GM23338 (cell line): Measurements from ENCODE around the gene SPEF1. TPM values are rescaled to one million over a fixed set of nuclear protein-coding genes. Genes with fewer than 3 reads are reported as not detected.
A peak's percentile ranks its signal among the peaks of the same experiment; 100 is the strongest.

Experiments used
- ATAC-seq: fragments of 200-7000 bp; cut with Tn5 transposase; 3 replicates; pipeline ENCODE4 v1.9.1; 2020
- DNase-seq: peaks from one replicate; pipeline ENCODE4 v3.0.0-alpha.2; 2015; ENCODE audit warnings: low spot score
- H2AFZ ChIP-seq: fragments of 200-600 bp; sonication (generic); 2 replicates; pipeline ENCODE4 v1.8.0; 2016; ENCODE audit warnings: antibody characterized with exemption, mild to moderate bottlenecking, moderate library complexity
- H3F3A ChIP-seq: fragments of 200-600 bp; sonication (generic); replicated peaks from 2 replicates; pipeline ENCODE4 v1.8.0; 2017; ENCODE audit warnings: antibody characterized with exemption, mixed run types, low read depth
- H3K27ac ChIP-seq: fragments of 200-600 bp; sonication (generic); 2 replicates; pipeline ENCODE4 v1.6.1; 2016; ENCODE audit warnings: low read depth
- H3K27me3 ChIP-seq: fragments of 200-600 bp; sonication (generic); 2 replicates; pipeline ENCODE4 v1.8.0; 2016; ENCODE audit warnings: mild to moderate bottlenecking, mixed run types, moderate library complexity; ENCODE audit not compliant: insufficient read depth
- H3K36me3 ChIP-seq: fragments of 200-600 bp; sonication (generic); 2 replicates; pipeline ENCODE4 v1.8.0; 2016; ENCODE audit warnings: mild to moderate bottlenecking; ENCODE audit not compliant: insufficient read depth
- H3K4me1 ChIP-seq: fragments of 200-600 bp; sonication (generic); 2 replicates; pipeline ENCODE4 v1.8.0; 2016; ENCODE audit warnings: mild to moderate bottlenecking, moderate library complexity; ENCODE audit not compliant: insufficient read depth
- H3K4me2 ChIP-seq: fragments of 200-600 bp; sonication (generic); 2 replicates; pipeline ENCODE4 v1.7.1; 2017; ENCODE audit warnings: mixed run types
- H3K4me3 ChIP-seq: fragments of 200-600 bp; sonication (generic); 2 replicates; pipeline ENCODE4 v1.6.1; 2016; ENCODE audit warnings: mixed run types
- H3K79me2 ChIP-seq: fragments of 200-600 bp; sonication (generic); replicated peaks from 2 replicates; pipeline ENCODE4 v1.8.0; 2017; ENCODE audit warnings: mild to moderate bottlenecking; ENCODE audit not compliant: insufficient read depth
- H3K9me2 ChIP-seq: fragments of 200-600 bp; sonication (generic); 2 replicates; pipeline ENCODE4 v1.8.0; 2017; ENCODE audit not compliant: insufficient read depth
- H4K20me1 ChIP-seq: fragments of 200-600 bp; sonication (generic); replicated peaks from 2 replicates; pipeline ENCODE4 v1.8.0; 2017; ENCODE audit warnings: mild to moderate bottlenecking; ENCODE audit not compliant: insufficient read depth
- H3K27ac Mint-ChIP-seq: 2 replicates; pipeline ENCODE4 v1.8.0; 2020; ENCODE audit warnings: inconsistent platforms, mild to moderate bottlenecking, moderate library complexity, mixed read lengths
- H3K27me3 Mint-ChIP-seq: 3 replicates; pipeline ENCODE4 v1.8.0; 2022; ENCODE audit warnings: low read depth, mild to moderate bottlenecking, moderate library complexity, mixed read lengths, inconsistent platforms; ENCODE audit not compliant: insufficient read depth, poor library complexity
- H3K36me3 Mint-ChIP-seq: 3 replicates; pipeline ENCODE4 v1.8.0; 2021; ENCODE audit warnings: low read depth, mild to moderate bottlenecking, inconsistent platforms, moderate library complexity, mixed read lengths
- H3K4me1 Mint-ChIP-seq: 3 replicates; pipeline ENCODE4 v1.8.0; 2020; ENCODE audit warnings: mild to moderate bottlenecking, inconsistent platforms, mixed read lengths
- H3K4me3 Mint-ChIP-seq: 3 replicates; pipeline ENCODE4 v1.8.0; 2021; ENCODE audit warnings: moderate library complexity, mild to moderate bottlenecking, inconsistent platforms, mixed read lengths
- H3K9me3 Mint-ChIP-seq: 3 replicates; pipeline ENCODE4 v1.8.0; 2020; ENCODE audit warnings: moderate library complexity, mild to moderate bottlenecking, inconsistent platforms, mixed read lengths
- CREB1 ChIP-seq: fragments of 250-450 bp; sonication (Bioruptor Pico); IDR thresholded peaks from 2 replicates; pipeline ENCODE4 v1.5.0; 2020; ENCODE audit warnings: low read depth, mild to moderate bottlenecking, moderate library complexity
- CTCF ChIP-seq, 2 experiments: fragments of 200-600 bp in 1 of 2; sonication (generic) in 1 of 2; conservative IDR thresholded peaks; 2 replicates each; pipeline versions ENCODE4 v1.5.1 to v1.6.1; 2016 to 2017; ENCODE audit warnings: antibody characterized with exemption in 2 of 2, low read depth in 2 of 2, mild to moderate bottlenecking in 2 of 2, moderate library complexity in 1 of 2
- ETS1 ChIP-seq: IDR thresholded peaks from 2 replicates; pipeline ENCODE4 v1.6.1; 2016; ENCODE audit warnings: antibody characterized with exemption
- EZH2 ChIP-seq: fragments of 200-600 bp; sonication (generic); IDR thresholded peaks from one replicate; pipeline ENCODE4 v1.8.0; 2017; ENCODE audit warnings: antibody characterized with exemption, mild to moderate bottlenecking, low read depth; ENCODE audit not compliant: unreplicated experiment
- EZH2phosphoT487 ChIP-seq: fragments of 200-600 bp; sonication (generic); IDR thresholded peaks from one replicate; pipeline ENCODE4 v1.8.1; 2018; ENCODE audit warnings: antibody characterized with exemption; ENCODE audit not compliant: unreplicated experiment
- JUNB ChIP-seq: IDR thresholded peaks from one replicate; pipeline ENCODE4 v1.6.1; 2016; ENCODE audit warnings: antibody characterized with exemption; ENCODE audit not compliant: unreplicated experiment
- POLR2AphosphoS5 ChIP-seq: IDR thresholded peaks from 2 replicates; pipeline ENCODE4 v1.6.1; 2016; ENCODE audit warnings: antibody characterized with exemption, low read depth
- REST ChIP-seq: IDR thresholded peaks from one replicate; pipeline ENCODE4 v1.6.1; 2018; ENCODE audit warnings: antibody characterized with exemption; ENCODE audit not compliant: unreplicated experiment
- STAT1 ChIP-seq: IDR thresholded peaks from one replicate; pipeline ENCODE4 v1.6.1; 2016; ENCODE audit warnings: antibody characterized with exemption; ENCODE audit not compliant: unreplicated experiment
- ZNF114 ChIP-seq: fragments of 250-450 bp; sonication (Bioruptor Pico); IDR thresholded peaks from 2 replicates; pipeline ENCODE4 v1.5.0; 2020; ENCODE audit warnings: mild to moderate bottlenecking, moderate library complexity
- ZNF331 ChIP-seq: fragments of 250-450 bp; sonication (Bioruptor Pico); IDR thresholded peaks from 2 replicates; pipeline ENCODE4 v1.5.0; 2020; ENCODE audit warnings: low read depth, mild to moderate bottlenecking, moderate library complexity
- polyA plus RNA-seq: library from polyadenylated mRNA; unstranded; fragments of >200 nt; fragmentation: Nextera tagmentation; extraction: Ambion mirVana; gene quantifications from 2 replicates; pipeline ENCODE4 v1.2.1, GENCODE V29; 2016
- total RNA-seq: library from RNA; depleted of rRNA; stranded (reverse); fragments of >200 nt; shearing (Covaris generic); gene quantifications from 2 replicates; pipeline ENCODE4 v1.2.3, GENCODE V29; 2014

The SPEF1 gene
- total and polyA plus RNA-seq, 2 experiments from 2014 or later = 0.68 to 0.69 TPM

- TF ChIP-seq CTCF (conservative IDR thresholded peaks at IDR 0.05; ENCODE audit: low read depth in 2 of 2) (no peak), CREB1 (CRISPR knock-in tag) (no peak), ZNF114 (CRISPR knock-in tag) (no peak), ZNF331 (CRISPR knock-in tag) (no peak), ETS1 (no peak), POLR2AphosphoS5 (no peak)
These were observed 40.7 kb upstream of the SPEF1 start (continued) for GRCh38 chr20:3821996-3822395.

- peaks cover 15% of the 10 kb centered on the region for H3K4me1 Mint-ChIP-seq
- Histone ChIP-seq H3K27me3 (no peaks in the 10 kb centered on the region), H3K4me2 (peak overlapping the region; percentile 90), H3F3A (peaks cover 4% of the 10 kb centered on the region; the same call in 1 of the 2 replicates), H3K36me3 (no peaks in the 10 kb centered on the region), H3K9me2 (no peaks in the 10 kb centered on the region), H4K20me1 (no peaks in the 10 kb centered on the region), H3K79me2 (no peaks in the 10 kb centered on the region), H3K4me1 (peaks cover 11% of the 10 kb centered on the region; the same call in 1 of the 2 replicates), H2AFZ (peak overlapping the region; percentile 93), H3K27ac (peak overlapping the region; percentile 94), H3K4me3 (peak overlapping the region; percentile 78)
- H3K36me3 Mint-ChIP-seq = no peaks in the 10 kb centered on the region; the same call in 1 of the 3 replicates
- no peak for DNase-seq
- H3K27ac Mint-ChIP-seq = peak overlapping the region; percentile 95
- H3K27me3 Mint-ChIP-seq = peaks cover 6% of the 10 kb centered on the region
- ATAC-seq = no peak
- no peaks in the 10 kb centered on the region for H3K9me3 Mint-ChIP-seq
- peak overlapping the region; percentile 87 for H3K4me3 Mint-ChIP-seq
- TF ChIP-seq ETS1 = no peak
- no peak for TF ChIP-seq REST
- no peak for TF ChIP-seq CTCF (conservative IDR thresholded peaks at IDR 0.05; ENCODE audit: low read depth in 2 of 2)
- TF ChIP-seq ZNF114 (CRISPR knock-in tag) = no peak
- no peak for TF ChIP-seq CREB1 (CRISPR knock-in tag)
- no peak for TF ChIP-seq JUNB
- no peak for TF ChIP-seq EZH2
- no peak for TF ChIP-seq STAT1
- no peak for TF ChIP-seq EZH2phosphoT487
These were observed 39.9 kb upstream of the SPEF1 start for GRCh38 chr20:3820901-3821727.
